Measurements from ENCODE around the gene TRERF1.

The TRERF1 gene

GRCh38 chr6:42433409-42433808 lies 18.3 kb downstream of the TRERF1 start:
- TF ChIP-seq, protein P1, sequence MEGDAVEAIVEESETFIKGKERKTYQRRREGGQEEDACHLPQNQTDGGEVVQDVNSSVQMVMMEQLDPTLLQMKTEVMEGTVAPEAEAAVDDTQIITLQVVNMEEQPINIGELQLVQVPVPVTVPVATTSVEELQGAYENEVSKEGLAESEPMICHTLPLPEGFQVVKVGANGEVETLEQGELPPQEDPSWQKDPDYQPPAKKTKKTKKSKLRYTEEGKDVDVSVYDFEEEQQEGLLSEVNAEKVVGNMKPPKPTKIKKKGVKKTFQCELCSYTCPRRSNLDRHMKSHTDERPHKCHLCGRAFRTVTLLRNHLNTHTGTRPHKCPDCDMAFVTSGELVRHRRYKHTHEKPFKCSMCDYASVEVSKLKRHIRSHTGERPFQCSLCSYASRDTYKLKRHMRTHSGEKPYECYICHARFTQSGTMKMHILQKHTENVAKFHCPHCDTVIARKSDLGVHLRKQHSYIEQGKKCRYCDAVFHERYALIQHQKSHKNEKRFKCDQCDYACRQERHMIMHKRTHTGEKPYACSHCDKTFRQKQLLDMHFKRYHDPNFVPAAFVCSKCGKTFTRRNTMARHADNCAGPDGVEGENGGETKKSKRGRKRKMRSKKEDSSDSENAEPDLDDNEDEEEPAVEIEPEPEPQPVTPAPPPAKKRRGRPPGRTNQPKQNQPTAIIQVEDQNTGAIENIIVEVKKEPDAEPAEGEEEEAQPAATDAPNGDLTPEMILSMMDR (IDR thresholded peaks at IDR 0.05) = no peak

GRCh38 chr6:42431877-42432276 lies 19.8 kb downstream of the TRERF1 start:
- intact Hi-C loops (cut with DNase I; ENCODE audit: low total_unique reads) = no loop called here
- peaks cover 0 to 8% (median 0%) of the 10 kb centered on the region in 3 donors for H3K9me3 ChIP-seq

More at GRCh38 chr6:42433409-42433808, 18.3 kb downstream of the TRERF1 start:
- Histone ChIP-seq H3K36me3 (no peaks in the 10 kb centered on the region), H3K9me3 (peaks cover 0 to 8% (median 0%) of the 10 kb centered on the region in 3 donors), H3K4me1 (peaks cover 0 to 8% (median 2%) of the 10 kb centered on the region in 4 donors), H3K27me3 (no peaks in the 10 kb centered on the region), H3K27ac (no peak overlapping the region), H3K4me3 (no peak overlapping the region)
- intact Hi-C loops (cut with DNase I; ENCODE audit: low total_unique reads) = no loop called here
- DNase-seq = no peak

GRCh38 chr6:42431356-42431755 lies 20.4 kb downstream of the TRERF1 start:
- peaks cover 0 to 8% (median 4%) of the 10 kb centered on the region in 4 donors for H3K4me1 ChIP-seq
- no peaks in the 10 kb centered on the region for H3K27me3 ChIP-seq
- no peak for DNase-seq
- H3K9me3 ChIP-seq = peaks cover 0 to 8% (median 0%) of the 10 kb centered on the region in 3 donors
- no peak overlapping the region for H3K4me3 ChIP-seq
- no peaks in the 10 kb centered on the region for H3K36me3 ChIP-seq
- no peak overlapping the region for H3K27ac ChIP-seq
- intact Hi-C loops (cut with DNase I; ENCODE audit: low total_unique reads) = no loop called here
- TF ChIP-seq, protein P1 (IDR thresholded peaks at IDR 0.05) = no peak

More at GRCh38 chr6:42431877-42432276, 19.8 kb downstream of the TRERF1 start:
- Histone ChIP-seq H3K36me3 (no peaks in the 10 kb centered on the region), H3K4me3 (no peak overlapping the region), H3K4me1 (peaks cover 0 to 8% (median 4%) of the 10 kb centered on the region in 4 donors), H3K27me3 (no peaks in the 10 kb centered on the region), H3K27ac (no peak overlapping the region)
- TF ChIP-seq, protein P1 (IDR thresholded peaks at IDR 0.05) = no peak
- DNase-seq = no peak

DNA sequence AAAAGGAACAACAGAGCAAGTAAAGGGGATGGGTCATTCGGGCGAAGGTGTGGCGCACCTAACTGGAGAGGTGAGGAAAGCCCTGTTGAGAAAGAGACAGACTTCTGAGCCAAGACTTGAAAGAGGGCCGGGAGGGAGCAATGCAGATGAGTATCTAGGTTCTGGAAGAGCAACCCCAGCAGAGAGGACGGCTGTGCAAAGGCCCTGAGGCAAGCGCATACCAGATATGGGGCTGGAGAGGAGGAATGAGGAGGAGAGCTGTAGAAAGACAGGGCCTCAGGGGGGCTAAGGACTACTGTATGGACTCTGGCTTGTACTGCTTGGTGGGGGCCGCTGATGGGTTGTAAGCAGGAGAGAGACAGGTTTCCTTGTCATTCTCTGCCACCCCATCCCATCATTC lies 21.9 kb downstream of the TRERF1 start:
- no peak overlapping the region for H3K27ac ChIP-seq

DNA sequence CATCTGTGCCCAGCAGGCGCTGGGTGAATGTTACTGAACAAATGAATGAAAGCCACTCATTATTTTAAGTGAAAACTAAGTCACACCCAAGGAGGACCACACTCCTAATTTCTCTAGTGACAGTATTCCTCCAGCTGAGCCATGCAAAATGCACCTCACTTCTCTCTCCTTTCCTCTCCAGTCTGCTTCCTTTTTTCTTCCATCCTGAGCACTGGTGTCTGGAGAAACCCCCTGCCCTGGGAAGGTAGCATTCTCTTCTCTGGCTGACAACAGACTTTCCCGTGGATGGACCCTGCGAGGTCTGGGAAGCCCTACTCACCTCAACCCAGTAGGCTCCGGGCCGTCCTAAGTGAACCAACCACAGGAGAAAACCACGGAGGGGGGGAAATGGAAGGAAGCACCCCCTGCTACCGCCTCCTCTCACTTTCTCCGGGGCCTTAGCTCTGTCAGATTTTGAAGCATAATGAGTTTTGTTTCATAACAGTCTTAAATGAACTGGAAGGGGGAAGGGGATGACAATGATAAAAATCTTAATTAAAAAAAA lies 22.6 kb downstream of the TRERF1 start:
- Histone ChIP-seq H3K27ac (no peak overlapping the region), H3K36me3 (no peaks in the 10 kb centered on the region), H3K4me3 (no peak overlapping the region), H3K9me3 (peaks cover 0 to 8% (median 0%) of the 10 kb centered on the region in 3 donors), H3K27me3 (no peaks in the 10 kb centered on the region), H3K4me1 (peaks cover 0 to 8% (median 4%) of the 10 kb centered on the region in 4 donors)
- TF ChIP-seq, protein P1 (IDR thresholded peaks at IDR 0.05) = no peak
- intact Hi-C loops (cut with DNase I; ENCODE audit: low total_unique reads) = no loop called here
- DNase-seq = no peak

More for the DNA sequence above, 21.9 kb downstream of the TRERF1 start:
- no peak for DNase-seq
- Histone ChIP-seq H3K9me3 (peaks cover 0 to 8% (median 0%) of the 10 kb centered on the region in 3 donors), H3K4me1 (peaks cover 0 to 8% (median 4%) of the 10 kb centered on the region in 4 donors), H3K27me3 (no peaks in the 10 kb centered on the region), H3K4me3 (no peak overlapping the region), H3K36me3 (no peaks in the 10 kb centered on the region)
- intact Hi-C loops (cut with DNase I; ENCODE audit: low total_unique reads) = no loop called here
- TF ChIP-seq, protein P1 (IDR thresholded peaks at IDR 0.05) = no peak

Measured in tibial artery (tissue), 4 donors.